Sigmoid colon (tissue), 4 donors: ENCODE measurements around the gene PPFIBP2.

ENCODE experiments used
- CTCF ChIP-seq, 4 experiments: fragments of 450-650 bp in 3 of 4; fragments of 200-600 bp in 1 of 4; IDR thresholded peaks; one replicate each; pipeline ENCODE4 v1.5.1; 2016 to 2019; ENCODE audit warnings: antibody characterized with exemption in 4 of 4, mild to moderate bottlenecking in 3 of 4, moderate library complexity in 2 of 4
- EP300 ChIP-seq, 4 donors: sonication (generic); formaldehyde crosslinking; IDR thresholded peaks; one replicate each; pipeline ENCODE4 v1.6.1; 2017; ENCODE audit warnings: antibody characterized with exemption in 4 of 4
- POLR2A ChIP-seq, 2 donors: fragments of 450-650 bp; IDR thresholded peaks; one replicate each; pipeline ENCODE4 v1.6.1; 2016; ENCODE audit warnings: antibody characterized with exemption in 2 of 2, mild to moderate bottlenecking in 2 of 2, moderate library complexity in 2 of 2
- POLR2AphosphoS5 ChIP-seq, 4 donors: sonication (generic); formaldehyde crosslinking; IDR thresholded peaks; one replicate each; pipeline ENCODE4 v1.6.1; 2017; ENCODE audit warnings: antibody characterized with exemption in 4 of 4

GRCh38 chr11:7488681-7489080, 25.1 kb upstream of the PPFIBP2 start:
- TF ChIP-seq CTCF (IDR thresholded peaks at IDR 0.05) (no peak), POLR2A (IDR thresholded peaks at IDR 0.05) (no peak), POLR2AphosphoS5 (IDR thresholded peaks at IDR 0.05) (no peak), EP300 (IDR thresholded peaks at IDR 0.05) (no peak)
